ENCODE results near the gene SRF. TPM values are rescaled to one million over a fixed set of nuclear protein-coding genes. Genes with fewer than 3 reads are reported as not detected.

Gene SRF
- total RNA-seq, 3 donors from 2014 or later (not counting 1 experiment from before 2014, with no cell fraction given) = 31.6 to 33.0 (median 32.0) TPM

DNA sequence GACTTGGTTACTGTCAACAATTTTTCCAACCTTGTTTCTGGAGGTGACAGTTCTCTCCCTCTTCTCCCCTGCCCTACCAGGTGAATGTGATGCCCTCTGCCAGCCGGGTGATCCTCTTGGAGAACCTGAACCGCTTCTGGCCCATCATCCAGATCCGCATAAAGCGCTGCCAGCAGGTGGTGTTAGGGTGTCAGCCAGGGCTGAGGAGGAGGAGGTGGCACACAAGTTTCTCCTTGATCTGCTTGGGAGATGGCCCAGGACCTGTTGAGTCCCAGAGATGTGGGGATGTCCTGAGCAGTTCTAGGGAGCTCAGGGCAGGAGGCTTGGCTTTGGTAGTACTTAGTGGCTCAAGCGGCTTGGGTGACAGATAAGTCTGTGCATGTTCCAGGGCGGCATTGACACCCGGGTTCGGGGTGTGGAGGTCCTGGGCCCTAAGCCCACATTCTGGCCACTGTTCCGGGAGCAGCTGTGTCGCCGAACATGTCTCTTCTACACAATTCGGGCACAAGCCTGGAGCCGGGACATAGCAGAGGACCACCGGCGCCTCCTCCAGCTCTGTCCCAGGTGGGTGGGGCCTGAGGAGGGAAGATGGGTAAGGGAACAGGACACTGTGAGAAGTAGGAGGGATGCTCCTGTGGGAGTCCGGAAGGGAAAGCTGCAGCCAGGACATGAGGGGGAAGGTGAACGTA is 32.1 kb downstream of the SRF start:
- intact Hi-C loops (cut with micrococcal nuclease) = no loop called here
- ATAC-seq = no peak

DNA sequence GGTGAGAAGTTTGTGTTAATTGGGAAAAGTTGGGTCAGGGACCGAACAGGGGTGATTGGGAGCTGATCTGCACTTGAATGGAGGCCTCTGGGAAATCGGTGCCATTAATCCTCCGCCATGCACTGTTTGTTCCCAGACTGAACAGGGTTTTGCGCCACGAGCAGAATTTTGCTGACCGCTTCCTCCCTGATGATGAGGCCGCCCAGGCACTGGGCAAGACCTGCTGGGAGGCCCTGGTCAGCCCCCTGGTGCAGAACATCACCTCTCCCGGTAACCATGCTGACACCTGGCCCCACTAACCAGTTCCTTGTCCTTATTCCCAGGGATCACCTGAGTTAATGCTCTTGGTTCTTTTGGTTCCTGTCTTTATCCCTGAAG is 32.6 kb downstream of the SRF start:
- no peak for DNase-seq
- H3K27me3 Mint-ChIP-seq (ENCODE audit: low read depth in 2 of 2) = no peaks in the 10 kb centered on the region
- no peak overlapping the region for H3K4me3 Mint-ChIP-seq
- ATAC-seq = no peak
- H3K36me3 Mint-ChIP-seq = no peaks in the 10 kb centered on the region
- WGBS (ENCODE audit: insufficient coverage) = 95% methylated on average over 8 of the region's 8 CpGs
- Histone ChIP-seq H3K27ac (ENCODE audit: low read length) (no peak overlapping the region), H3K4me3 (ENCODE audit: low read length) (no peak overlapping the region), H3K36me3 (ENCODE audit: control insufficient read depth, insufficient read depth, low read length) (peaks cover 16% of the 10 kb centered on the region), H3K9me3 (ENCODE audit: control insufficient read depth, insufficient read depth, low read length) (no peaks in the 10 kb centered on the region), H3K27me3 (ENCODE audit: control insufficient read depth, insufficient read depth, low read length) (no peaks in the 10 kb centered on the region), H3K4me1 (ENCODE audit: control insufficient read depth, insufficient read depth, low read length) (no peaks in the 10 kb centered on the region)
- peaks cover 0 to 5% of the 10 kb centered on the region in 2 donors for H3K4me1 Mint-ChIP-seq
- no peak overlapping the region for H3K27ac Mint-ChIP-seq
- no peaks in the 10 kb centered on the region for H3K9me3 Mint-ChIP-seq
- TF ChIP-seq, protein P1, sequence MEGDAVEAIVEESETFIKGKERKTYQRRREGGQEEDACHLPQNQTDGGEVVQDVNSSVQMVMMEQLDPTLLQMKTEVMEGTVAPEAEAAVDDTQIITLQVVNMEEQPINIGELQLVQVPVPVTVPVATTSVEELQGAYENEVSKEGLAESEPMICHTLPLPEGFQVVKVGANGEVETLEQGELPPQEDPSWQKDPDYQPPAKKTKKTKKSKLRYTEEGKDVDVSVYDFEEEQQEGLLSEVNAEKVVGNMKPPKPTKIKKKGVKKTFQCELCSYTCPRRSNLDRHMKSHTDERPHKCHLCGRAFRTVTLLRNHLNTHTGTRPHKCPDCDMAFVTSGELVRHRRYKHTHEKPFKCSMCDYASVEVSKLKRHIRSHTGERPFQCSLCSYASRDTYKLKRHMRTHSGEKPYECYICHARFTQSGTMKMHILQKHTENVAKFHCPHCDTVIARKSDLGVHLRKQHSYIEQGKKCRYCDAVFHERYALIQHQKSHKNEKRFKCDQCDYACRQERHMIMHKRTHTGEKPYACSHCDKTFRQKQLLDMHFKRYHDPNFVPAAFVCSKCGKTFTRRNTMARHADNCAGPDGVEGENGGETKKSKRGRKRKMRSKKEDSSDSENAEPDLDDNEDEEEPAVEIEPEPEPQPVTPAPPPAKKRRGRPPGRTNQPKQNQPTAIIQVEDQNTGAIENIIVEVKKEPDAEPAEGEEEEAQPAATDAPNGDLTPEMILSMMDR (IDR thresholded peaks at IDR 0.05) = no peak
- intact Hi-C loops (cut with micrococcal nuclease) = no loop called here

More for the DNA sequence above, 32.1 kb downstream of the SRF start:
- WGBS (ENCODE audit: insufficient coverage) = 97% methylated on average over 17 of the region's 17 CpGs
- Histone ChIP-seq H3K4me3 (ENCODE audit: low read length) (no peak overlapping the region), H3K27me3 (ENCODE audit: control insufficient read depth, insufficient read depth, low read length) (no peaks in the 10 kb centered on the region), H3K9me3 (ENCODE audit: control insufficient read depth, insufficient read depth, low read length) (no peaks in the 10 kb centered on the region), H3K36me3 (ENCODE audit: control insufficient read depth, insufficient read depth, low read length) (peaks cover 19% of the 10 kb centered on the region), H3K27ac (ENCODE audit: low read length) (no peak overlapping the region), H3K4me1 (ENCODE audit: control insufficient read depth, insufficient read depth, low read length) (no peaks in the 10 kb centered on the region)
- Mint-ChIP-seq H3K27me3 (ENCODE audit: low read depth in 2 of 2) (no peaks in the 10 kb centered on the region), H3K27ac (no peak overlapping the region), H3K9me3 (no peaks in the 10 kb centered on the region), H3K4me3 (no peak overlapping the region), H3K4me1 (peaks cover 0 to 5% of the 10 kb centered on the region in 2 donors), H3K36me3 (no peaks in the 10 kb centered on the region)
- DNase-seq = no peak
- TF ChIP-seq, protein P1 (IDR thresholded peaks at IDR 0.05) = no peak

DNA sequence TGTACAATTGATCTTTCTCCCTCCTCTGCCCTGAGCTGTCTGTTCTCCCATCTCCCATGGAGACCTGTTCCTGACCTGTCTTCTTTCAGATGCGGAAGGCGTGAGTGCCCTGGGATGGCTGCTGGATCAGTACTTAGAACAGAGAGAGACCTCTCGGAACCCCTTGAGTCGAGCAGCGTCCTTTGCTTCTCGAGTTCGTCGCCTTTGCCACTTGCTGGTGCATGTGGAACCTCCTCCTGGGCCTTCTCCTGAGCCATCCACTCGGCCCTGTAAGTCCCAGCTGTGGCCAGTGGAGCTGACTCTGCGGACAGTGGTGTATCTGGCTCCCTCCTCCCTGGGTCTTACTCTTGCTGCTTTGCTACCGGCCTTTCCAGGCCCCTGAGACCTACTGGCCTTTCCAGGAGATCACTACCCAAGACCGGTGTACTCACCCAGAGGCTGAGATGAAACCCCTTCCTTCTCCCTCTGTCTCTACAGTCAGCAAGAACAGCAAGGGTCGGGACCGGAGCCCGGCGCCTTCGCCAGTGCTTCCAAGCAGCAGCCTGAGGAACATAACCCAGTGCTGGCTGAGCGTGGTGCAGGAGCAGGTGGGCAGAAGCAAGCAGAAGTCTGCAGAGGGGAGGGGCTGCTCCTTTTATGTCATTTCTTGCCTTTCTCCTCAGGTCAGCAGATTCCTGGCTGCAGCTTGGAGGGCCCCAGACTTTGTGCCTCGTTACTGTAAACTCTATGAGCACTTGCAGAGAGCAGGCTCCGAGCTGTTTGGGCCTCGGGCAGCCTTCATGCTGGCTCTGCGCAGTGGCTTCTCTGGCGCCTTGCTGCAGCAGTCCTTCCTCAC is 33.4 kb downstream of the SRF start:
- Histone ChIP-seq H3K4me3 (ENCODE audit: low read length) (no peak overlapping the region), H3K27ac (ENCODE audit: low read length) (no peak overlapping the region), H3K36me3 (ENCODE audit: control insufficient read depth, insufficient read depth, low read length) (peaks cover 12% of the 10 kb centered on the region), H3K4me1 (ENCODE audit: control insufficient read depth, insufficient read depth, low read length) (no peaks in the 10 kb centered on the region), H3K9me3 (ENCODE audit: control insufficient read depth, insufficient read depth, low read length) (no peaks in the 10 kb centered on the region), H3K27me3 (ENCODE audit: control insufficient read depth, insufficient read depth, low read length) (no peaks in the 10 kb centered on the region)
- Mint-ChIP-seq H3K36me3 (no peaks in the 10 kb centered on the region), H3K4me1 (peaks cover 0 to 5% of the 10 kb centered on the region in 2 donors), H3K27ac (no peak overlapping the region), H3K4me3 (no peak overlapping the region), H3K27me3 (ENCODE audit: low read depth in 2 of 2) (no peaks in the 10 kb centered on the region), H3K9me3 (no peaks in the 10 kb centered on the region)
- no peak for ATAC-seq
- 96% methylated on average over 23 of the region's 23 CpGs for WGBS (ENCODE audit: insufficient coverage)
- TF ChIP-seq, protein P1 (IDR thresholded peaks at IDR 0.05) = no peak
- DNase-seq = no peak
- intact Hi-C loops (cut with micrococcal nuclease) = no loop called here

All from natural killer cell (primary cell).